ENCODE results near the gene CRISP1.

GRCh38 chr6:49813248-49813647, 53.1 kb downstream of the CRISP1 start:
- TF ChIP-seq CTCF (IDR thresholded peaks at IDR 0.05; ENCODE audit: low read depth, low read length) (no peak), POLR2A (IDR thresholded peaks at IDR 0.05; ENCODE audit: extremely low read depth, insufficient read length) (no peak), MAX (IDR thresholded peaks at IDR 0.05; ENCODE audit: low read depth, low read length) (no peak), MYC (IDR thresholded peaks at IDR 0.05; ENCODE audit: low read depth, low read length) (no peak)
